Central memory CD4-positive, alpha-beta T cell (primary cell): ENCODE measurements around the gene PLA2G3.
A peak's percentile ranks its signal among the peaks of the same experiment; 100 is the strongest.

Experiments used
- DNase-seq: peaks from one replicate; pipeline ENCODE4 v3.0.0; 2022

Gene PLA2G3

GRCh38 chr22:31085928-31086327 is 54.4 kb downstream of the PLA2G3 start:
- DNase-seq: no peak

- DNase-seq: no peak
These were observed 54.8 kb downstream of the PLA2G3 start for GRCh38 chr22:31085493-31085824.

GRCh38 chr22:31084811-31085492 is 55.4 kb downstream of the PLA2G3 start:
- DNase-seq: peak; percentile 79
